Karpas-422 (cell line): ENCODE measurements around the gene GSTT4. TPM values are rescaled to one million over a fixed set of nuclear protein-coding genes. Genes with fewer than 3 reads are reported as not detected.
A peak's percentile ranks its signal among the peaks of the same experiment; 100 is the strongest.

ENCODE experiments used
- DNase-seq: peaks from one replicate; pipeline ENCODE4 v3.0.0-alpha.2; 2015
- H2AFZ ChIP-seq: fragments of 200-600 bp; sonication (generic); 2 replicates; pipeline ENCODE4 v1.6.1; 2014; ENCODE audit warnings: antibody characterized with exemption, low read length, mixed read lengths
- H3K27ac ChIP-seq: fragments of 200-600 bp; sonication (generic); 2 replicates; pipeline ENCODE4 v1.5.1; 2014; ENCODE audit warnings: mild to moderate bottlenecking, low read length, moderate library complexity
- H3K27me3 ChIP-seq: fragments of 200-600 bp; sonication (generic); 2 replicates; pipeline ENCODE4 v1.6.1; 2014; ENCODE audit warnings: low read length, mixed read lengths
- H3K36me3 ChIP-seq: fragments of 200-600 bp; sonication (generic); 2 replicates; pipeline ENCODE4 v1.6.1; 2014; ENCODE audit warnings: low read length, mixed read lengths; ENCODE audit not compliant: insufficient read depth
- H3K4me1 ChIP-seq: fragments of 200-600 bp; sonication (generic); 2 replicates; pipeline ENCODE4 v1.6.1; 2014; ENCODE audit warnings: mild to moderate bottlenecking, low read length, mixed read lengths
- H3K4me2 ChIP-seq: fragments of 200-600 bp; sonication (generic); 2 replicates; pipeline ENCODE4 v1.6.1; 2014; ENCODE audit warnings: low read length, low read depth, mild to moderate bottlenecking; ENCODE audit not compliant: poor library complexity, severe bottlenecking
- H3K4me3 ChIP-seq: fragments of 200-600 bp; sonication (generic); 2 replicates; pipeline ENCODE4 v1.5.1; 2014; ENCODE audit warnings: mild to moderate bottlenecking, antibody characterized with exemption, low read length, mixed read lengths
- H3K79me2 ChIP-seq: fragments of 200-600 bp; sonication (generic); 2 replicates; pipeline ENCODE4 v1.6.1; 2014; ENCODE audit warnings: mild to moderate bottlenecking, low read length, mixed read lengths
- H3K9ac ChIP-seq: fragments of 200-600 bp; sonication (generic); 2 replicates; pipeline ENCODE4 v1.6.0; 2014; ENCODE audit warnings: low read length
- H3K9me2 ChIP-seq: fragments of 200-600 bp; sonication (generic), shearing (Covaris generic); replicated peaks from 2 replicates; pipeline ENCODE4 v1.6.0; 2014; ENCODE audit warnings: mild to moderate bottlenecking, low read length, moderate library complexity; ENCODE audit not compliant: insufficient read depth
- H3K9me3 ChIP-seq: fragments of 300-700, 200-600 bp; sonication (generic); 2 replicates; pipeline ENCODE4 v1.6.1; 2014; ENCODE audit warnings: low read length, mixed read lengths
- H4K20me1 ChIP-seq: fragments of 200-600 bp; sonication (generic); 2 replicates; pipeline ENCODE4 v1.6.1; 2014; ENCODE audit warnings: mild to moderate bottlenecking, antibody characterized with exemption, low read length, low read depth; ENCODE audit not compliant: insufficient read depth
- total RNA-seq: library from RNA; depleted of rRNA; stranded (reverse); fragments of >200 nt; shearing (Covaris generic); gene quantifications from 2 replicates; pipeline ENCODE4 v1.2.3, GENCODE V29; 2014; ENCODE audit warnings: low replicate concordance

Gene GSTT4
- total RNA-seq, 1 experiment from 2014 or later: not detected

DNA sequence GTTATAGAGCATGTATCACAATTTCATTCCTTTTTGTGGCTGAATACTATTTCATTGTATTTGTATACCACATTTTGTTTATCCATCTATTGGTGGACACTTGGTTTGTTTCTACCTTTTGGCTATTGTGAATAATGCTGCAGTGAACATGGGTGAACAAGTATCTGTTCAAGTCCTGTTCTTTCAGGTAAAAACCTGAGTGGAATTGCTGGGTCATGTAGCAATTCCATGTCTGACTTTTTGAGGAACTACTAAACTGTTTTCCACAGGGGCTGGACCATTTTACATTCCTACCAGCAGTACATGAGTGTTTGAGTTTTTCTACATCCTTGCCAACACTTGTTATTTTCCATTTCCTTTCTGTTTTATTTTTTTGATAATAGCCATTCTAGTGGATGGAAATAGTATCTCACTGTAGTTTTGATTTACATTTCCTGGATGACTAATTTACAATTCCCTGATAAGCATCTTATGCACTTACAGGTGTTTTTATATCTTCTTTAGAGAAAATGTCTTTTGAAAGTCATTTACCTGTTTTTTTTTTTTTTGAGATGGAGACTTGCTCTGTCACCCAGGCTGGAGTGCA, 18.0 kb upstream of the GSTT4 start:
- H3K27ac ChIP-seq: no peak overlapping the region
- no peaks in the 10 kb centered on the region for H3K9me3 ChIP-seq
- H3K4me2 ChIP-seq: no peak overlapping the region
- no peak overlapping the region for H3K4me3 ChIP-seq
- 0 out of 2 replicates have a peak, but pooled peaks cover 8% of the 10 kb centered on the region for H4K20me1 ChIP-seq
- H3K4me1 ChIP-seq: peaks cover 6% of the 10 kb centered on the region; the same call in 1 of the 2 replicates
- H3K79me2 ChIP-seq: peaks cover 21% of the 10 kb centered on the region; the same call in 1 of the 2 replicates
- no peaks in the 10 kb centered on the region for H3K27me3 ChIP-seq
- no peak for DNase-seq
- no peaks in the 10 kb centered on the region; the same call in 1 of the 2 replicates for H3K36me3 ChIP-seq
- no peak overlapping the region for H3K9ac ChIP-seq
- no peaks in the 10 kb centered on the region for H3K9me2 ChIP-seq
- H2AFZ ChIP-seq: no peak overlapping the region

DNA sequence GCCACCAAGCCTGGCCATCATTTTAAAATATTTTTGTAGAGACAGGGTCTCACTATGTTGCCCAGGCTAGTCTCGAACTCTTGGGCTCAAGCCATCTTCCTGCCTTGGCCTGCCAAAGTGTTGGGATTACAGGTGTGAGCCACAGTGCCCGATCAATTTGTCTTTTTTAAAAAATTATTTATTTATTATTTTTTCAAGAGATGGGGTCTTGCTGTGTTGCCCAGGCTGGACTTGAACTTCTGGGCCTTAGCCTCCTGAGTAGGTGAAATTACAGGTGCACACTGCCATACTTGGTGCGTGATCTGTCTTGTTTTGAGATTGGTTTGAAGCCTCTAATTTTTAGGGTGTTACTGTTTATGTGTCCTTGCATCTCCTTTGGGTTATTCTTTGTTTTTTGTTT, 16.1 kb upstream of the GSTT4 start:
- peak; percentile 29 for DNase-seq
- peaks cover 1% of the 10 kb centered on the region for H3K9me3 ChIP-seq
- no peaks in the 10 kb centered on the region for H4K20me1 ChIP-seq
- no peaks in the 10 kb centered on the region for H3K4me1 ChIP-seq
- H3K27me3 ChIP-seq: no peaks in the 10 kb centered on the region
- no peak overlapping the region for H3K9ac ChIP-seq
- no peak overlapping the region for H3K4me2 ChIP-seq
- no peak overlapping the region for H3K27ac ChIP-seq
- peaks cover 34% of the 10 kb centered on the region for H3K79me2 ChIP-seq
- no peak overlapping the region for H3K4me3 ChIP-seq
- no peaks in the 10 kb centered on the region; the same call in 1 of the 2 replicates for H3K36me3 ChIP-seq
- no peaks in the 10 kb centered on the region for H3K9me2 ChIP-seq
- no peak overlapping the region for H2AFZ ChIP-seq

- Histone ChIP-seq H3K9ac (no peak overlapping the region), H3K9me3 (peaks cover 6% of the 10 kb centered on the region), H4K20me1 (no peaks in the 10 kb centered on the region), H3K9me2 (no peaks in the 10 kb centered on the region), H3K27me3 (no peaks in the 10 kb centered on the region), H3K4me3 (no peak overlapping the region), H3K4me1 (peaks cover 12% of the 10 kb centered on the region), H3K79me2 (peaks cover 60% of the 10 kb centered on the region), H3K4me2 (no peak overlapping the region), H3K36me3 (no peaks in the 10 kb centered on the region), H2AFZ (no peak overlapping the region), H3K27ac (no peak overlapping the region)
- DNase-seq: no peak
Observed at GRCh38 chr22:24016156-24016555, 10.9 kb upstream of the GSTT4 start.

- Histone ChIP-seq H3K27me3 (no peaks in the 10 kb centered on the region; the same call in 1 of the 2 replicates), H3K9ac (peak overlapping the region; percentile 80), H3K36me3 (no peaks in the 10 kb centered on the region), H3K27ac (no peak overlapping the region), H3K9me2 (no peaks in the 10 kb centered on the region), H3K4me3 (peak overlapping the region; percentile 99), H4K20me1 (no peaks in the 10 kb centered on the region), H3K9me3 (peaks cover 6% of the 10 kb centered on the region), H3K4me1 (peaks cover 18% of the 10 kb centered on the region), H3K79me2 (peaks cover 42% of the 10 kb centered on the region), H2AFZ (peak overlapping the region; percentile 79), H3K4me2 (peak overlapping the region; percentile 97)
- DNase-seq: no peak
Observed at GRCh38 chr22:24011735-24012068, 6.4 kb upstream of the GSTT4 start.

DNA sequence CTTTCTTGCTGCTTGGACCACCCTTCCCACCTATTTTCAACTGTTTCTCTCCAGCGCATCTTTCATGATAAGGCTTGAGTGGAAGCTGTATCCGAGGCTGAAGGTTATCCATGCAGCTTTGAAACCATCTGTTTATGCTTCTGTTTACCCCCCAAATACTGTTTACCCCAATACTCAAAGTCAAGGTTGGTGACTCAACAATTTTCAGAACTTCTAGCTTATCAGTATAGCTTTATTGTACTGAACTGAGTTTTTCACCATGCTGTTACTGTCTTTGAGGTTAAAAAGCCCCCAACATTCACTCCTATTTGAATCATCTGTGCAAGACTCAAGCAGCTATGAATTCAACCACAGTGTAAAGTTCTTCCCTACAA, 4.8 kb upstream of the GSTT4 start:
- Histone ChIP-seq H4K20me1 (no peaks in the 10 kb centered on the region), H3K4me2 (no peak overlapping the region), H3K79me2 (peaks cover 30% of the 10 kb centered on the region), H2AFZ (no peak overlapping the region), H3K9ac (no peak overlapping the region), H3K9me2 (no peaks in the 10 kb centered on the region), H3K9me3 (no peaks in the 10 kb centered on the region), H3K36me3 (no peaks in the 10 kb centered on the region), H3K27me3 (no peaks in the 10 kb centered on the region; the same call in 1 of the 2 replicates), H3K4me1 (peaks cover 18% of the 10 kb centered on the region), H3K27ac (no peak overlapping the region), H3K4me3 (no peak overlapping the region)
- peak; percentile 33 for DNase-seq

DNA sequence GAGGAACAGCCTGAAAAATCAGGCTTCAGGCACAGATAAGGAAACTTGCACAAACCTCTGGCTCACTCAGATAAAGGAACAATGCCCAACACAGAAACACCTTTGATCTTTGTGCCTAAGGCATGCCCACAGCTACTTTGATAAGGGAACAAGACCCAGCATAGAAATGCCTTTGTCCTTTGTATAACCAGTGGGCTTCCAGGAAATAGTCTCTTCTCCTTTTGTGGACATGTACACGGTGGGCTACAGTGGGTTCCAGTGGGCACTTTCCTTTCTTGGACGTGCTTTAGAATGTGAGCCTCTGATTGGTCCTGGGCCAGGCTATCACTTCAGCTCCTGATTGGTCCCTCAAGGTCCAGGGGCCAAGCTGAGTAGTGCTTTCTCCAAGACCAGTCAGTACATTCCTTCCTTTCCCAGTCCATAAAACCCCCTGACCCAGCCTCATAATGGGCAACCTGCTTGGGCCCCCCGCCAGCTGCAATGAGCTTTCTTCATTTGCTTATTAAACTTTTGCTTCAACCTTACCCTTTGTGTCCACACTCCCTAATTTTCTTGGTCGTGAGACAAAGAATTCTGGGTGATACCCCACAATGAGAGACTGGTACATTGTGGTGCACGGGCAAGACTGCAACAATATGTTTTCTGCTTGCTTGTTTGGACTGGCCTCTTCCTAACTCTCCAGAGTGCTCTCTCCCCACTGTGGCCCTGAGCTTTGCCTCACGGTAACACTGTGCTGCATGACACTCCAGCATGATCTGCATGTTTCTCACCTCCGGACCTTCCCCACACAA, 4.2 kb upstream of the GSTT4 start:
- no peak overlapping the region for H2AFZ ChIP-seq

DNA sequence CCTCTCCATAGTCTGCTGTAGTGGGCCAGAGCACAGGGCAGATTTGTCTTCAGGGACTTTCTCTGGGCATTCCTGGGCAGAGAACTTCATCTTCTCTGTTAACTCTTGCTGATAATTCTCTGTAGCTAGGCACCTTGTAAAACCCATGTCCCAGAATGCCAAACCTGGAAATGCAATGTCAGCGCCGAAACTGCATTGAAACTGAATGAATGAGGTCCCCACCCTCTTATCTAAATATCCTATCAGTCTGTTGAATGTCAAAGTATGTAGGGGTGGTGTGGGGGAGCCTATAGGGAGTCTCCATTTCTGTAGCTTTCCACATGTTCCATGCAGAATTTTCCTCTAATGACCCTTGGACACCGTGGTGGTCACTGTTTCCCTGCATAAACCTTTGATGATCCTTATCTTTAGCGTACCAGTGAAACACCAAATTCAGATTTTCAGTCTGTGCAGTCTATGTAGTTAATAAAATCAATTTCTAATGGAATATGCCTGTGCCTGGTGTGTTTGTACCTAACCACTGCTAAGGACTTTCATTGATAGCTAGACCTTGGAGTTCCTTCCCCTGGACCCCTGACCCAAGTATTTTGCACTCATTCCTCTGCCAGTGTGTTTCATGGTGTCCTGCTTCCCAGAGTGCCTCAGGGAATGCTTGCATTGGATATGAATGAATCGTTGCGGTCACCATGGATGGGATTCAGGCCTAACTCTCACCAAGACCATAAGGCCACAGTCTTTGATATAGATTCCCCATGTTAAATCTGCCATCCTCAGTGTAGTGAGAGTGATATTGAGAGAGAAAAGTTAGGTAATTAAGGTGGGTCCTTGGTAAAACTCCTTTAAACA, 3.4 kb upstream of the GSTT4 start:
- no peak overlapping the region for H2AFZ ChIP-seq
- peaks cover 17% of the 10 kb centered on the region for H3K79me2 ChIP-seq
- H3K27ac ChIP-seq: no peak overlapping the region
- H3K4me3 ChIP-seq: no peak overlapping the region
- H3K4me1 ChIP-seq: peaks cover 18% of the 10 kb centered on the region
- no peak overlapping the region for H3K4me2 ChIP-seq
- no peaks in the 10 kb centered on the region for H3K36me3 ChIP-seq
- H3K9me3 ChIP-seq: no peaks in the 10 kb centered on the region
- H4K20me1 ChIP-seq: no peaks in the 10 kb centered on the region
- H3K9me2 ChIP-seq: no peaks in the 10 kb centered on the region
- peak; percentile 26 for DNase-seq
- no peak overlapping the region for H3K9ac ChIP-seq
- H3K27me3 ChIP-seq: no peaks in the 10 kb centered on the region; the same call in 1 of the 2 replicates

More for the DNA sequence above, 4.2 kb upstream of the GSTT4 start:
- H3K27me3 ChIP-seq: no peaks in the 10 kb centered on the region; the same call in 1 of the 2 replicates
- H4K20me1 ChIP-seq: no peaks in the 10 kb centered on the region
- peak; percentile 36 for DNase-seq
- H3K4me1 ChIP-seq: peaks cover 18% of the 10 kb centered on the region
- no peak overlapping the region for H3K27ac ChIP-seq
- H3K79me2 ChIP-seq: peaks cover 25% of the 10 kb centered on the region
- no peaks in the 10 kb centered on the region for H3K9me2 ChIP-seq
- no peak overlapping the region for H3K4me3 ChIP-seq
- no peak overlapping the region for H3K9ac ChIP-seq
- no peaks in the 10 kb centered on the region for H3K9me3 ChIP-seq
- H3K4me2 ChIP-seq: no peak overlapping the region
- no peaks in the 10 kb centered on the region for H3K36me3 ChIP-seq

GRCh38 chr22:24008022-24008283, 2.7 kb upstream of the GSTT4 start:
- Histone ChIP-seq H3K9me3 (no peaks in the 10 kb centered on the region), H2AFZ (no peak overlapping the region), H3K4me1 (peaks cover 18% of the 10 kb centered on the region), H3K27ac (no peak overlapping the region), H3K79me2 (peaks cover 15% of the 10 kb centered on the region), H3K4me2 (no peak overlapping the region), H3K4me3 (no peak overlapping the region), H3K9me2 (no peaks in the 10 kb centered on the region), H4K20me1 (no peaks in the 10 kb centered on the region), H3K36me3 (no peaks in the 10 kb centered on the region), H3K9ac (no peak overlapping the region), H3K27me3 (no peaks in the 10 kb centered on the region; the same call in 1 of the 2 replicates)
- peak; percentile 39 for DNase-seq
